PFSK-1 (cell line): ENCODE results near the gene EDARADD.

ENCODE experiments used
- FOXP2 ChIP-seq: optimal IDR thresholded peaks from 2 replicates; pipeline ENCODE3; 2011; ENCODE audit warnings: borderline replicate concordance, control low read depth, inconsistent platforms; ENCODE audit not compliant: insufficient read depth; ENCODE audit errors: extremely low read length, extremely low read depth
- POLR2AphosphoS5 ChIP-seq: IDR thresholded peaks from 2 replicates; pipeline ENCODE4 v1.6.1; 2012; ENCODE audit warnings: low read depth, mild to moderate bottlenecking, control low read depth, low read length, moderate library complexity
- REST ChIP-seq, 2 experiments: IDR thresholded peaks; 2 replicates each; pipeline versions ENCODE4 v1.6.1 to v1.8.0; 2011 to 2012; ENCODE audit warnings: low read depth in 2 of 2, low read length in 2 of 2, control low read depth in 1 of 2, inconsistent platforms in 1 of 2, mild to moderate bottlenecking in 1 of 2, moderate library complexity in 1 of 2; ENCODE audit not compliant: insufficient read depth in 1 of 2
- SIN3A ChIP-seq: IDR thresholded peaks from 2 replicates; pipeline ENCODE4 v1.6.1; 2012; ENCODE audit warnings: mild to moderate bottlenecking, low read length, moderate library complexity, borderline replicate concordance; ENCODE audit not compliant: insufficient read depth
- TAF1 ChIP-seq: IDR thresholded peaks from 2 replicates; pipeline ENCODE4 v1.6.1; 2012; ENCODE audit warnings: low read length, control low read depth, borderline replicate concordance; ENCODE audit not compliant: insufficient read depth

GRCh38 chr1:236460103-236460502 is 66.0 kb downstream of the EDARADD start:
- TF ChIP-seq SIN3A, result no peak
- no peak for TF ChIP-seq REST (IDR thresholded peaks at IDR 0.05; ENCODE audit: insufficient read depth in 1 of 2, low read depth in 2 of 2, low read length in 2 of 2)
- TF ChIP-seq POLR2AphosphoS5, result no peak
- TF ChIP-seq TAF1, result no peak
- no peak for TF ChIP-seq FOXP2
